GM18520 (cell line): ENCODE results near the gene FAM72C.
"Not testable (repeated sequence)": the region's sequence is repeated elsewhere in the genome, so short reads cannot be mapped to it uniquely, and the experiment has no call there.

Experiments
- ATAC-seq: cut with Tn5 transposase; IDR thresholded peaks from one replicate; pipeline ENCODE4 v1.9.1; 2021; ENCODE audit not compliant: unreplicated experiment

FAM72C gene

DNA sequence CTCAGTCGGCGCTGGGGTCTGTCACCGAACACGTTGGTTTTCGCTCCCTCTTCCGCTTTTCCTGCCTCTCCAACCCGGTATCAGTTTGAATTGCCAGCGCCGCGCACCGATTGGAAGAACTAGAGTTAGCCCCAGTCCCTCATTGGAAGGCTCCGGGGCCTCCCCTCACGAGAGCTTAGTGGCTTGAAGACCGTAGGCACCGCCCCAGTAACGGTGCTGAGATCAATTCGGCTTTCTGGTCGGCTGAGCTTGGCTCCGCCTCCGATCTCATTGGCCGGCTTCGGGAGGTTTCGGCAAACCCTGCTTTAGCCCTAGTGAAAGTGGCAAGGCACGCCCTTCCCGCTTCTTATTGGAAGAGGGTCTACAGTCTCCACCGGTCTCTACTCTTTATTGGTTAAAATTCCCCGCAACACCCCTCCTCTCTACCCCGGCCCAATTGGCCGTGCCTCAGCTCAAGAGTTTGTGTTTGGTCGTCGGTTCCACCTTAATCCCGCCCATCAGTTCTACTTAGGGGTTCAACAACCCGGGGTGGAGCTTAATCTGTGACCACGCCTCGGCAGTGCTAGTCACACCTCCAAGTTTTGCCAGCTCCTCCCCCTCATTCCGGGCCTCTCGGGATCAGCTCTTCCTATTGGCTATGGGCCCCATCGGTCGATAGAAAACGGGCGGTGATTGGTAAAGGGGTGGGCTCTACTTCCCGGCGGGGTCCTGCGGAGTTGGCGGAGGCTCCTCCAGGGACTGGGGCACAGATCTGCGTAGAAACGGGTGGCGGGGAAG, at the start of gene FAM72C:
TSS of gene FAM72C (minus strand) at position 63 of the 777 bp plus-strand sequence. CDS start 845 bp downstream, outside the sequence.
- ATAC-seq, result peak; percentile 84

DNA sequence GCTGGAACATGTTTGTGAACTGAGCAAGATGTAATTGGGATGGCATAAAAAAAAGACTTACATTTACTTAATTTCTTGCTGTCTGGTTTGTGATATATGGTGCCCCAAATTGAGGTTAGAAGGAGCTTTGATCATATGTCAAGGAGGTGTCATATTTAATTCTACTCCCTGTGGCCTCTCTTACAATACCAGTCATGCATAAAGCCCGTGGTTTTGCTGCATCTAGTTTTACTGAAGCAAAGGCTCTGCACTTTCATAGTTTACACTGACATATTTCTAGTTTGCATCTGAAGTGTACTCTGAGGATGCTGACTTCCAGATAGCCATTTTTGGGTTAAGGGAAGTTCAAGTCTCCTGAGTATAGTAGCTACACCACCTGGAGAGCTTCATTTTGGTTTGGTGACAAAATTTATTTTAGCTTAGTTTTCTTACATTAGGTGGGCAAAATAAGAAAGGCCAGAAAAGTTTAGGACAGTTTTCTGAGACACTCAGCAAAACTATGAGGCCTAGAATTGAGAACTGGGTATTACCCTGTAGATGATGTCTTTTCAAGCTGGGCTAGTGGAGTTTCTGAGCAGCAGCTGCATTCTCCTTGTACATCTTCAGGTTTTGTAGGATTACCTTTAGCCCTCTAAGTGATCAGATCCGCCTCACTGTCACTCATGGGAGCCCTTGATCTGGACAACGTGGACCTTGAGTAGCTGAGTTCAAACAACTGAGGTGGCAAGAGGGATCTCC, 48.4 kb upstream of the FAM72C start:
- not testable (repeated sequence) for ATAC-seq

DNA sequence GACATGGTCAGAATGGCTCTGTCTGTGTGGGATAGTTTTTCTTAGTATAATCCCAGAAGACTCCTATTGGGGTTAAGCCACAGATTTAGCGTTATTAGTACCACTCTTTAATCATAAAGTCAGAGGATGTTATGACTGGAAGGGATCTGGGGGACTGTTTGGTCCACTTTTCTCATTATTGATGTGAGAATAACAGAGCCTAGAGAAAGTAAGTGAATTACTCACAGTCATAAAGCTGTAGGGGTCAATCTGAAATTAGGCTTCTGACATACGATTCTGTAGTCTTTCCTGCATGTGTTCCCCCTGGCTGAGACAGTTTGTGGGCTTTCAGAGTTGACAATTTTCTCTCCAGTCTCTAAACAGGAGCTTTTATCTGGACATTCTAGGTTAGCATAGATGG, 47.3 kb upstream of the FAM72C start:
- not testable (repeated sequence) for ATAC-seq

DNA sequence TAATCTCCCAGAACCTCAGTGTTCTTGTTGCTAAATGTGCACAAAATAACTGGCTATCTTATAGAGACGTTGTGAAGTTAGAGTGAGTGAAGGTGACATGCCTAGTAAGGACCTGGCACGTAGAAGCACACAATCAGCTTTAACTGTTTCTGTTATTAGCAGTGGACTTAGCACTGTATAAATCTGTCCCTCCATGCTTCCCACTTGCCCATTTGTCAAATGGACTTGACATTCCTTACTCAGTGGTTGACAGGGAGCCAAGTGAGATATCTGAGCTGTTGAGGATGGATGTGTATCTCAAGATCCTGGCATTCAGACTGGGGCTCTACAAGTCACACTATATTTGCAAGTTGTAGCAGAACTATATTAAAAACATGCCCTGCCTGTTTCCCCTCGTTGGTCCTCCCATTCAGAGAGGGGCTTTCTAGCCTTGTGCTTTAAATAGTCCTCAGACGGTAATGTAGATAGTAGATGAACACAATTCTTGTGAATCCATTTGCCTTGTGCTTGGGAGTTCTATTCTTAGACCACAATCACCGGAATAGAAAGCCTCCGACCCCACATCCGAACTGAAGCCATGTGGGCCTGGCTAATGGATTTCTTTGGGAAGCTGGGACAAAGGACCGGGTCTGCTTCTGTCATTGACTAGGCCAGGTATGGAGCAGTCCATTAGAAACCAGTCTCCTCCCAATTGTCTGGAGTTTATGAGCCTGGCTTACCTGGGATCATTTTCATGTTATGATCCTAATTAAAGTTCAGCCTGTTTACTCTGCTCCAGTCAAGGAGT, 43.6 kb upstream of the FAM72C start:
- ATAC-seq, result not testable (repeated sequence)

DNA sequence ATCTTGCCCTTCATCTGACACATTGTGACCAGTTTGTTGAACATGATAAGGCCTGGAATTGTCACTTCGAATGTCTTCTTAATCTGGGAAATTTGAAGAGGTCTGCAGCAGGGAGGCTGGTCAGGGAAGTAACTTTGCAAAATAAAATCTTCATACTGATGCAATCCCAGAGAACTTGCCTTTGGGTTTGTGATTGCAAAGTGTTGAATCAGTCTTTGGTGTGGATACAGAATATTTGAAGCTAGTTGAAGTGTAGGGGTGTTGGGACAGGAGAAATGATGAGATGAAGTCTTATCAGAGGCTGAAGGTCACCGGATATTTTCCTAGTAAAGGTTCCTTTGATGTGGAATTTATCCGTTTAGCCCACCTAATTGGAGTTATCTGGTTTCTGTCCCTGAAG, 42.7 kb upstream of the FAM72C start:
- ATAC-seq, result not testable (repeated sequence)

DNA sequence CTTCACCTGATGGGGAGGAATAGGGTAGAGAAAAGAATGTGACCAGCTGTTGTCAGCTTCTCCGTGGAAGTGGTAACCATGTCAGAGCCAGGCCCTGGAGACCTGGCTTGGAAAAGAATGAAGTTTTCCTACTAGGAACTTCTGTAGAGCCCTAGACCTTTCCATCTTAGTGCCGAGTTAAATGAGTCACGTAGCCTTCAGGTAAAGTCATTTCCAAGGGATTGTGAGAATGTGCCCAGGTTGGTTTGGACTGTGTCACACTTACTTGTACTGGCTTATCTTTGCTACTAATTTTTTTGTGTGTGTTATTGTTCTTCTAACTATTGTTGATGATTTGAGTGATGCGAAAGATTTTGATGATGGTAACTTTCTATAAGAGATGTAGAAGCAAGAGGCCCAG, 42.3 kb upstream of the FAM72C start:
- not testable (repeated sequence) for ATAC-seq

DNA sequence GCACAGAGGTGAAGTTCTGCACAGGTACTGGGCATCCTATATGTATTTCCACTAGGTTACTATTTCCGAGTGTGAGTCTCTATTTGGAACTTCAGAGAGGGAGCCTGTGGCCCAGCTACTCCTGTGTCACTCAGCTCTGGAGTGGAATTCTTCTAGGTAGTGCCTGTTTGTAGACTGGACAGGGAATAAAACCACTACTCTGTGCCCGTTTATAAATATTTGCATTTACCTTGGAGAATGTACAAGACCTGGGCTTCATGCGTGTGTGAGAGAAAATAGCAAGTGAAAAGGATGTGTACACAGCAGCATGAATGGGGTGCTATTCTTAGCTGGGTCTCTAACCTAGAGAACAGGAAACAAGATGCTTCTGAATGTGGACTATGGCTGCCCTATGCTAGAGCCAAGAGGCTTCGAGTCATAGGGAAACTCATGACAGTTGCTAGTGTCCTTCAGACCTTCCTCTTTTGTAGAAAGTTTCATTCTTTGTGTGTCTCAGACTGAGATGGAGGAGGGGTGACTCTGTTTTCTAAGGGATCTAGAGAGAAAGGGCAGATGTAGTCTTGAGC, 40.5 kb upstream of the FAM72C start:
- ATAC-seq, result peak; percentile 97

DNA sequence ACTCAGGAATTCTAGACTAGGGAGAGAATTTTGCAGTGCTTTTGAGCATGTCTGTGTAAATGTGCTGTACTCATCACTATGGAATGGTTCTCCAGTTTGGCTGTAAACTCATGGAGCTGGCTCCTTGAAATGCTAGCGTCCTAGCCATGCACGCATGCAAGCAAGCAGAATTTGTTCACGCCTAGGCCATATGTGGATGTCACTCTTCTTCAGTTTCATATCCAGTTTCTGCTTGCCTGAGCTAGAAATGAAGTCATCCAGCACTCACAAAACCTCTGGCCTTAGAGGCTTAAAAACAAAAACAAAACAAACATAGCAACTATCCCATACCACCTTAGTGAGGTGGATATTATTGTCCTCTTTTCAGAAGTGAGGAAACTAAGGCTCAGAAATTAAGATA, 37.6 kb upstream of the FAM72C start:
- peak; percentile 41 for ATAC-seq

DNA sequence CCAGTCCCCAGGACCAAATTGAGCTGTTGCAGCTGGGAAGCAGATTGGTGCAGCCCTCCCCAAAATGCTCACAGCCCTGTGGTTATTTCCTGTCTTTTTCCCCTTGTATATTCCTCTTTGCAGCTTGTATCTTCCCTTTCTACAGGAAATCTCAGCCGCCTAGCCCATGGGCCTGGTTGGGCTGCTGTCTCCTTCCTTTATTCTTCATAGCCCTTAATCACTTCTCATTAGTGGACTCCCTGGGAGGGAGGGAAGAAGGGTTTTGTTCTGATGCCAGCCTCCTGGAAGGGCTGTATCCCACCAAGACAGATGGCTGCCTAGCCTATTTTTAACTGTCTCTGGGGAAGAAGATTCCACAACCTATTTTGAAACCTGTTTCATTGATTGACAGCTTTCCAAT, 32.5 kb upstream of the FAM72C start:
- not testable (repeated sequence) for ATAC-seq

DNA sequence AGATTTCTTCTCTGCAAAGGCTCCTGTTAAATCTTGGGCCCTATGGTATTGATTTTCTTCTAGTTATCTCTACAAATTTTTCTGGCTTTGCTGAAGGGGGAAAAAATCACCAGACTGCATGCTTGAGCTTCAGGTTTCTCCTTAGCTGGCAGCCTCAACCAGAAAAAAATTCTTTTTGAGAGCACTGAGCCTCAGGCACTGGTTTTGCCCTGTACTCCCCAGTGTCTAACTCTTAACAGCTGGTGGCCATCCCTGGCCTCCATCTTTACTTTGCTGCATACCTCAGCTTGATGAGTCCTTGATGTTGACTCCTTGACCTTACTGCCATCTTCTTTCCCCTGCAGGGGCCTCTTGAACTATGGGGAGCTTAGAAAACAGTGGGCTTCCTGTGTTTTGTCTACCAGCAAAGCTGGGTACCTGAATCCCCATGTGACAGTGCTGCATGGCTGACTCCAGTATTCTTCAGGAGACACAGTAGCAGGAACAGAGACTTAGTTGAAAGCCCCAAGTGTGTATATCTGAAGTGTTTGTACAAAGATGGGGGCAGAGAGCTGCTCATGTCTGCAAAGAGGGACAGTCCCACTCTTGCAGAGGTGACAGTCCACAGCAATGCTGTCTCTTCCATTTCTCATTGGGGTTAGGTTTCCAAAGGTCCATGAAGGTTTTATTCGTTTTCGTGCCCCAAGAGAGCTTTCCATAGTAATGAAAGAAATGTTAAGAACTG, 31.7 kb upstream of the FAM72C start:
- ATAC-seq, result not testable (repeated sequence)

DNA sequence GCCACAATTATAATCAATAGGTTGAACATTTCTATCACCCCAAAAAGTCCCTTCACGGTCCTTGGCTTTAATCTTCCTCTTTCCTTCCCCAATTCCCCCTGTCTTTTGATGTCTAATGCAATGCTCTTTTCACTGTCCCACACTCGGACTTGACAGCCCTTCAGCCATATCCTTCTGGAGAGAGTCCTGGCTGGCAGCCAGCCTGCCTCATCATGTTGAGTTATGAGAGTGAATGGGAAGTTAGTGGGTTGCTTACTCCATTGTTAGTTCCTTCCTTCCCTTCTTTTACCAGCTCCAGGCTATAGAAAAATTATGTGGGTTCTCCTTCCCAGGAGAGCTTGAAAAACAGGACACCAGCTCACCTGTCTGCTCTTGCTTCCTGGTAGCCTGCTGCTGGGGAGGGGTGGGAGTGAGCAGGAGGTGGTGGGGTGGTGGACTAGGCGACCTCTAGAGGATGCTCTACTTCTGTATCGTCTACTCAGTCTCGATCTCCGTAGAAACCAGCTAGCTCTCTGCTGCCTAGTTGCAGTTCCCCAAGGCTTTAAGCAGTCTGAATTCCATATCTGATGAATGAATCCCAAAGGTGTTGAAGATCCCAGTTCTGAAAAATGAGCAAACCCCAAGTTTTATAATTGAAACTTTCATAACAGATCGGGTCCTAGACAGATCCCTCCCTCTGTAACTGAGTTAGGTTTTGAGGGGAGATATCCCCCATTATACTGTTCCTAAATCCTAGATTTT, 30.5 kb upstream of the FAM72C start:
- not testable (repeated sequence) for ATAC-seq

DNA sequence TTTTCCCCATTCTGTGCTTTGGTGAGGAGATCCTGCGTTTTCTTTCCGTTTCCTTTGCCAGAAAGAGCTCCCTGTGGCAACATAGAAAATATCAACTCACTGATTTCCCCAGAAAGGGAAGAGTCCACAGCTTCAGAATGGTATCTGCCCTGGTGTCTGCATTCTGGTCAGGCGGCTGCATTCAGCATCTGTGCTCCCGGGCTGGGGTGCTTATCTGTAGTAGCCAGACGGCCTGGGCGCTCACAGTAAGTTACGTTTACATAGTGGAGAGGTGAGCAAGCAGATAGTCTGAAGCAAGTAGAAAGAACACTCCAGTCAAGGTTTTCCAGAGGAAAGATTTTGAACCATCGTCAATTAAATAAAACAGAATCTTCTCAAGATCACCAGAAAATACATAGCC, 29.3 kb upstream of the FAM72C start:
- not testable (repeated sequence) for ATAC-seq

DNA sequence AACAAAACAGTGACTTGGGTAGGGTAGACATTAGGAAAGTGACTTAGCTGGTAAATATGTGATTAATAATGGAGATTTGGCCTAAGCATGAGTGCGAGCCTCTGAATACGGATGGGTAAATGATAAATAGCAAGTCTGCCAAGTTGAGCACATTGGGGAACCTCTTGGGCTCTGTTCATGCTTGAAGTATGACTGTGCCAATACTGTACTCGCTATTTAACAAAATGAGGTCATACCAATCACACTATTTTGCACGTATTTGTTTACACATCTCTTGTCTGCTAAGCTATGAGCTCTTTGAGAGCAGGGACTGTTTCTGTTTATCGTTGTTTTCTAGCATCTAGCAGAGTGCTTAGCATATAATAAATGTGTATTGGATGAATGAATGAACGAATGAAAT, 24.2 kb upstream of the FAM72C start:
- not testable (repeated sequence) for ATAC-seq

DNA sequence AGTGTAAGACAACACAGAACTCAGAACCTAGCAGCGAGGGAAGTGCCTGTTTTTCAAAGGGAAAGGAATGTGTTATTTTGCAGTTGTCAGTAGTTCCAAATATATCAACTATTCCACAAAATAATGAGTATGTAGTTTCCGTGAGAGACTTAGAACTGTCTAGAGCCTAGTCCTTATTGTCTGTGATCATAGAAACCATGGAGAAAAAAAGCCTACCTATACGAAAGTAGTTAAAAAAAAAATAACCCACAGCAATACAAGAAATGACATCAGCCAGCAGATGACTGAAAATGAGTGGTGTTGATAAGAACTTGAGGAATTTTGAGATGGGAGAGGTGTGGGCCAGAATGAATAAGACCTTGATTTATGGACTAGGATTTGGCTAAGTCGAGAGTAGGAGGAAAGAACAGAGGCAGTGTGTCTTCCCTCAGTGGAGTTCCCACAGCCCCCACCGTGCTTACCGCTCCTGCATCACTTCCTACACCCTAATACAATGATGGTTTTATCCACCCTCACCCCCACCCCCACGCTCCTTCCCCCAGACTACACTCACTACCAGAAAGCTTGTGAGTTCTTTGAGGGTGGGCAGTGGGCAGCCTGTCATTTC, 21.6 kb upstream of the FAM72C start:
- ATAC-seq, result not testable (repeated sequence)

DNA sequence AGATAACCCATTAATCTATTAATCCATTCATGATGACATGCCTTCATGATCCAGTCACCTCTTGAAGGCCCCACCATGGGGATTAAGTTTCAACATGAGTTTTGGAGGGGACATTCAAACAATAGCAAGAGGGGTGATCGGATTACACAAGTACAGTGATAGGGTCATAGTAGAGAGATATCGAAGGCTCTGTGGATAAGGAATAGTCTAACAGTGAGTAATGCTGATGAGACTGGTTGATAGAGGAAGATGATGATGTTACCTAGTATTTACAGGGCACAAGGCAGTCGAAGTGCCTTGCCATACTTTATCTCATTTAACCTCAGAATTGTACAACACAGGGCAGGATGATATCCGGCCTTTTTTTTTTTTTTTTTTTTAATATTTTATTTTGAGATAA, 18.9 kb upstream of the FAM72C start:
- not testable (repeated sequence) for ATAC-seq

DNA sequence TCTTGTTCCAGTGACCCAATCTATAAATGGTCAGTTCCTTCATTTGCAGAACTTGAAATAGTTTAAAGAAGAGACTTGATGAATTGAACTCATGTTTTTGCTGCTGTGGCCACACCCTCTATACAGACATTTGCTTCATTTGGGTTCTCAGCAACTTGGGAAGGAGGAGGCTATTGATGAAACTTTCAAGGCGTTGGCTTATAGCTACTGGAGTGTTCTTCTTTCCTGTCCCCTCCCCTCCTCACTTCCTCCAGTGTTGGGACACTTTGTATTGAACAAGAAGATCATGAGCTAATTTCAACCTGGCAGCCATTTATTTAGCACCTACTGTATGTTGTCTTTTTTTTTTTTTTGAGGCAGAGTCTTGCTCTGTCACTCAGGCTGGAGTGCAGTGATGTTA, 17.9 kb upstream of the FAM72C start:
- not testable (repeated sequence) for ATAC-seq

DNA sequence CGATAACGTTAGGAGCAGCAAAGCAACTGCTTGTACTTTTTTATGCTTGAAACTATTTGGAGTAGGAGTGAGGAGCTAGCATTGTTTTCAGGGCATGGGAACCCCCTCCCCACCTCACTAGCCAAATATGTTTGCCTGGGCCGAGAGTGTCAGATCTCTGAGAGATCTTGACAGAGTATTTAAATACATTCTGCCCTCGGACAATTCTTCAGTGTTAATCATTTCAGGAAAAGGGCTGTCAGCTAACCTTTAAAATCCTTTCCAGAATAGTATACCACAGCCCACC, 17.6 kb upstream of the FAM72C start:
- ATAC-seq, result not testable (repeated sequence)

DNA sequence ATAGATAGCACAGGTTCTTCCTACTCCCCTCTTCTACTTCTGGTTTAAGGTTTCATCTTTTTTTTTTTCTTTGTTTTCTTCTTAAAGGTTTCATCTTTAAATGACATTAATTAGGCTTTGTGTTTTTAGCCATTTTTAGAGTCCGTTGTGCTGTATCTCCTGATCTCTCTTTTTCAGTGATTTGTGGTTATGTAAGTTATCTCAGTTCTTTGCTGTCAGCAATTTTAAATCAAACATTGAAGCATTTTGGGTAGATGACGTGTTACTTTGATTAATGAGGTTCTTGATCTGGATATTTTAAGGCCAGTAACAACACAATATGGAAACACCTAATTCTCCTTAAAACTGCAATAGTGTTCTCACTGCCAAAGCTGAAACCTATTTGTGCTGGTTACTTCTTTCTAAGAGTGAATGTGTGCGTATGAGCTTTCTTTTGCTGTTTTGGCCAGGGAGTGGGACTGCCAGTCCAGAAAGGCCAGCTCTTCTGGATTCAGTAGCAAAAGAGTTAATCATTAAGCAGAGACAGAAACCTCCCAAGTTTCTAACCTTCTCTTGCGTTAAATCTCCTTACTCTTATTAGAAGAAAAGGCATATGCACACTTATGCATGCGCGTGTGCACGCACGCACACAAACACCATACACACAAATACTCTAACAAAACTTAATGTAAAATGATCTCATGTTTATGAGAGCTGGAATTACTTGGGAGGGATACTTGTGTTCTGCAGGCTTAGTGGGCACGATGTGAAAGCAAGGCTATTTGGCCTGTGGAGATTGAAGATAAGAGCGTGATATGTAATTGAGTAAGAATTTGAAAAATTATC, 17.0 kb upstream of the FAM72C start:
- ATAC-seq, result not testable (repeated sequence)

DNA sequence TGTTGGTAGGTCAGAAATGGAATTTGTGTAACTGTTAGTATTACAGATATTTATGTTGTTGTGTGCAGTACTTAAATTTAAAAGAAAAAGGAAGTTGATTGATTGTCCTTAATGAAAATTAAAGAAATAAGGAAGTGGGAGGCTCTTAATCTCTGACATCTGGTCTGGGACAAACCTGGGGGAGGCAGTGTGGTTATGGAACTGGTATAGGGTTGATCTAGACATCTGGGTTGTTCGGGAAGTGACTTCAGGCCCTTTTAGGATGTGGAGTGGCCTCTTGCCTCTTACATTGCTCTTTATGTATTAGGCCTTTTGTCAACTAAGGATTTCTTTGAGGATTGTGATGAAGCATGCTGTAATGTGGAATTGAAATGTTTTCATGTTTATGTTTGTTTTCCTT, 16.1 kb upstream of the FAM72C start:
- ATAC-seq, result not testable (repeated sequence)
